ENCODE measurements around the gene MIA3. TPM values are rescaled to one million over a fixed set of nuclear protein-coding genes. Genes with fewer than 3 reads are reported as not detected.
"Not testable (repeated sequence)": the region's sequence is repeated elsewhere in the genome, so short reads cannot be mapped to it uniquely, and the experiment has no call there.

The MIA3 gene
- polyA plus RNA-seq, 1 of the 3 experiments (the other 2 are of a cell fraction) = 51.4 TPM

- H3K9me3 ChIP-seq; H3F3A ChIP-seq (replicated peaks; ENCODE audit: insufficient read depth); H3K36me3 ChIP-seq (replicated peaks in 1 of 2; ENCODE audit: control insufficient read depth in 1 of 2, insufficient read depth in 2 of 2, low read length in 1 of 2); H3K4me1 ChIP-seq (ENCODE audit: control insufficient read depth in 1 of 2, insufficient read depth in 2 of 2, low read depth in 1 of 2, low read length in 1 of 2); H2AFZ ChIP-seq (ENCODE audit: low read depth); H3K79me2 ChIP-seq (ENCODE audit: insufficient read depth); H3K4me2 ChIP-seq; H3K27me3 ChIP-seq (ENCODE audit: insufficient read depth); DNase-seq; H3K4me3 ChIP-seq (ENCODE audit: low read depth in 2 of 2, low read length in 1 of 2); H3K9me2 ChIP-seq; H3K9ac ChIP-seq; POLR2A ChIA-PET; H4K20me1 ChIP-seq (ENCODE audit: insufficient read depth); H3K27ac ChIP-seq (ENCODE audit: low read depth in 2 of 2, low read length in 1 of 2): not testable (repeated sequence)
- WGBS (ENCODE audit: low lambda C conversion rate) = 10% methylated on average over 1 of the region's 1 CpG
- CTCF ChIA-PET = interaction anchor here (1.1 kb wide), 1 partner anchor 14 kb away, joined by 4 read pairs; no protein-coding TSS in a partner anchor
Measured at GRCh38 chr1:222609111-222609510, 8.8 kb upstream of the MIA3 start.

DNA sequence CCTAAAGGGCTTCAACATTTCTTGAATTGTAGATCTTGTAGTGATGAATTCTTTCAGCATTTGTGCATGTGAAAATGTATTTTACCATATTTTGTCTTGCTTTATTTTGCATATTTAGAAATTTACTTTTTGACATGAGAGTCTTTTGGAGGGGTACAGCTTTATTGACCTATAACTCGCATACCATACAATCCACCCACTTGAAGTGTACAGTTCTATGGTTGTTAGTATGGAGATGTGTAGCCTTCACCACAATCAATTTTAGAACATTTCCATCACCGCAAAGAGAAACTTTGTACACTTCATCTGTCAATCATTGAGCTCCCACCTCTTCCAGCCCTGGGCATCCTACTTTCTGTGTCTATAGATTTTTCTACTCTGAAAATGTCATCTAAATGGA is 7.2 kb upstream of the MIA3 start:
- no peaks in the 10 kb centered on the region for H3K9me2 ChIP-seq
- no peak overlapping the region for H3K9ac ChIP-seq
- POLR2A ChIA-PET = no interaction called here
- TF ChIP-seq EP300 (IDR thresholded peaks at IDR 0.05; ENCODE audit: borderline replicate concordance in 1 of 2, low read depth in 1 of 2, low read length in 1 of 2) = no peak
- no peak for TF ChIP-seq TEAD4 (IDR thresholded peaks at IDR 0.05; ENCODE audit: borderline replicate concordance, insufficient read depth)
- TF ChIP-seq SIN3A (IDR thresholded peaks at IDR 0.05; ENCODE audit: borderline replicate concordance, low read depth, low read length) = no peak
- TF ChIP-seq NFIC (IDR thresholded peaks at IDR 0.05; ENCODE audit: borderline replicate concordance) = no peak
- TF ChIP-seq MEF2A (IDR thresholded peaks at IDR 0.05; ENCODE audit: borderline replicate concordance, low read depth) = no peak
- TF ChIP-seq RAD21 (IDR thresholded peaks at IDR 0.05; ENCODE audit: low read length) = no peak
- TF ChIP-seq YY1 (IDR thresholded peaks at IDR 0.05; ENCODE audit: low read depth) = no peak
- TF ChIP-seq NRF1 (IDR thresholded peaks at IDR 0.05; ENCODE audit: low read depth, low read length) = no peak
- TF ChIP-seq JUND (IDR thresholded peaks at IDR 0.05) = no peak
- TF ChIP-seq CHD2 (IDR thresholded peaks at IDR 0.05; ENCODE audit: low read length, partially characterized antibody) = no peak
- TF ChIP-seq, protein P1, sequence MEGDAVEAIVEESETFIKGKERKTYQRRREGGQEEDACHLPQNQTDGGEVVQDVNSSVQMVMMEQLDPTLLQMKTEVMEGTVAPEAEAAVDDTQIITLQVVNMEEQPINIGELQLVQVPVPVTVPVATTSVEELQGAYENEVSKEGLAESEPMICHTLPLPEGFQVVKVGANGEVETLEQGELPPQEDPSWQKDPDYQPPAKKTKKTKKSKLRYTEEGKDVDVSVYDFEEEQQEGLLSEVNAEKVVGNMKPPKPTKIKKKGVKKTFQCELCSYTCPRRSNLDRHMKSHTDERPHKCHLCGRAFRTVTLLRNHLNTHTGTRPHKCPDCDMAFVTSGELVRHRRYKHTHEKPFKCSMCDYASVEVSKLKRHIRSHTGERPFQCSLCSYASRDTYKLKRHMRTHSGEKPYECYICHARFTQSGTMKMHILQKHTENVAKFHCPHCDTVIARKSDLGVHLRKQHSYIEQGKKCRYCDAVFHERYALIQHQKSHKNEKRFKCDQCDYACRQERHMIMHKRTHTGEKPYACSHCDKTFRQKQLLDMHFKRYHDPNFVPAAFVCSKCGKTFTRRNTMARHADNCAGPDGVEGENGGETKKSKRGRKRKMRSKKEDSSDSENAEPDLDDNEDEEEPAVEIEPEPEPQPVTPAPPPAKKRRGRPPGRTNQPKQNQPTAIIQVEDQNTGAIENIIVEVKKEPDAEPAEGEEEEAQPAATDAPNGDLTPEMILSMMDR (IDR thresholded peaks at IDR 0.05) = no peak
- TF ChIP-seq, protein P2, sequence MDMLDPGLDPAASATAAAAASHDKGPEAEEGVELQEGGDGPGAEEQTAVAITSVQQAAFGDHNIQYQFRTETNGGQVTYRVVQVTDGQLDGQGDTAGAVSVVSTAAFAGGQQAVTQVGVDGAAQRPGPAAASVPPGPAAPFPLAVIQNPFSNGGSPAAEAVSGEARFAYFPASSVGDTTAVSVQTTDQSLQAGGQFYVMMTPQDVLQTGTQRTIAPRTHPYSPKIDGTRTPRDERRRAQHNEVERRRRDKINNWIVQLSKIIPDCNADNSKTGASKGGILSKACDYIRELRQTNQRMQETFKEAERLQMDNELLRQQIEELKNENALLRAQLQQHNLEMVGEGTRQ (IDR thresholded peaks at IDR 0.05; ENCODE audit: borderline replicate concordance, low read depth, low read length) = no peak
- TF ChIP-seq IRF3 (IDR thresholded peaks at IDR 0.05; ENCODE audit: low read depth, low read length) = no peak
- TF ChIP-seq, protein P3, sequence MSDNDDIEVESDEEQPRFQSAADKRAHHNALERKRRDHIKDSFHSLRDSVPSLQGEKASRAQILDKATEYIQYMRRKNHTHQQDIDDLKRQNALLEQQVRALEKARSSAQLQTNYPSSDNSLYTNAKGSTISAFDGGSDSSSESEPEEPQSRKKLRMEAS (IDR thresholded peaks at IDR 0.05; ENCODE audit: low read depth) = no peak
- TF ChIP-seq RXRA (IDR thresholded peaks at IDR 0.05; ENCODE audit: borderline replicate concordance, low read depth) = no peak
- no peak for TF ChIP-seq TCF12 (IDR thresholded peaks at IDR 0.05)
- no peak for TF ChIP-seq FOXJ3 (CRISPR knock-in tag; IDR thresholded peaks at IDR 0.05)
- TF ChIP-seq TAF1 (IDR thresholded peaks at IDR 0.05; ENCODE audit: borderline replicate concordance, low read depth, low read length) = no peak
- TF ChIP-seq FOSL2 (IDR thresholded peaks at IDR 0.05; ENCODE audit: borderline replicate concordance, low read depth) = no peak
- TF ChIP-seq GABPA (IDR thresholded peaks at IDR 0.05; ENCODE audit: low read depth) = no peak
- no peaks in the 10 kb centered on the region for H3K79me2 ChIP-seq (ENCODE audit: insufficient read depth)
- no peak for DNase-seq
- H3K27me3 ChIP-seq (ENCODE audit: insufficient read depth) = no peaks in the 10 kb centered on the region; the same call in 1 of the 2 replicates
- H3K4me1 ChIP-seq (ENCODE audit: control insufficient read depth in 1 of 2, insufficient read depth in 2 of 2, low read depth in 1 of 2, low read length in 1 of 2) = no peaks in the 10 kb centered on the region
- no peak overlapping the region for H3K4me2 ChIP-seq
- H2AFZ ChIP-seq (ENCODE audit: low read depth) = no peak overlapping the region
- H4K20me1 ChIP-seq (ENCODE audit: insufficient read depth) = no peaks in the 10 kb centered on the region
- H3K4me3 ChIP-seq (ENCODE audit: low read depth in 2 of 2, low read length in 1 of 2) = no peak overlapping the region
- no peaks in the 10 kb centered on the region for H3K36me3 ChIP-seq (replicated peaks in 1 of 2; ENCODE audit: control insufficient read depth in 1 of 2, insufficient read depth in 2 of 2, low read length in 1 of 2)
- H3F3A ChIP-seq (replicated peaks; ENCODE audit: insufficient read depth) = no peaks in the 10 kb centered on the region
- no peak overlapping the region for H3K27ac ChIP-seq (ENCODE audit: low read depth in 2 of 2, low read length in 1 of 2)
- H3K9me3 ChIP-seq = no peaks in the 10 kb centered on the region
- CTCF ChIA-PET = interaction anchor here (1.2 to 1.3 kb wide), 2 partner anchors 18 to 156 kb away, joined by 3 to 4 read pairs; no protein-coding TSS in a partner anchor
- WGBS (ENCODE audit: low lambda C conversion rate) = 80% methylated on average over 2 of the region's 2 CpGs
